ENCODE data around the gene ARF6.

The ARF6 gene

DNA sequence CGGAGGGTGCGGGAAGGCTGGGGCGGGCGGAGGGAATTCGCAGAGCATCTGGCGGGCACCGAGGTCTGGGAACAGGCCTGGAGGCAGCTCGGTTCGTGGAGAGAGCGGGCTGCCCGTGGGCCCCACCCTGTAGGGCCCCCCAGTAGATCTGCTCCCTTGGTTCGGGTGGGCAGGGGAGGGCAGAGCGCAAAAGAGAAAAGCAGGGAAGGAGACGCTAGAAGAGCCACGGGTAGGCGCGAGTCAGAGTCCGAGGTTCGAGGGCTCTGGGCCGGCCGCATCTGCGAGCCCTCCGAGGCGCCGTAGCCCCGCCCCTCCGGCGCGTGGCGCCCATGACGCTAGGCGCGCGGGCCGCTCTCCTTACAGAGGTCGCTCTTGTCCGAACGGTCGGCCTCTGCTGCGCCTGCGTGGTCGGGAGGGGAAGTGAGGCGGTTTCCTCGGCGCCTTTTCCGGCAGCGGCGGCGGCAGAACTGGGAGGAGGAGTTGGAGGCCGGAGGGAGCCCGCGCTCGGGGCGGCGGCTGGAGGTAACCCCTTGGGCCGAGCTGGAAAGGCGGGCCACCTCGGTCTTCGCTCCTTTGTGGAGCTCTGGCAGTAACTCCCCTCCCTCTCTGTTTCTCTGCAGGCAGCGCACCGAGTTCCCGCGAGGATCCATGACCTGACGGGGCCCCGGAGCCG lies at the start of gene ARF6:
ARF6 (plus strand) TSS at position 447 of the 673 bp plus-strand sequence. CDS start 655 bp downstream, outside the sequence.
- H3K27me3 ChIP-seq = no peaks in the 10 kb centered on the region
- peak within 1 kb of the TSS; percentile 99 for H3K27ac ChIP-seq
- peak within 1 kb of the TSS; percentile 90 to 98 for H3K4me3 ChIP-seq (ENCODE audit: low read depth in 1 of 2, low read length in 1 of 2)
- H3K9me3 ChIP-seq = no peaks in the 10 kb centered on the region
- TF ChIP-seq, protein P1, sequence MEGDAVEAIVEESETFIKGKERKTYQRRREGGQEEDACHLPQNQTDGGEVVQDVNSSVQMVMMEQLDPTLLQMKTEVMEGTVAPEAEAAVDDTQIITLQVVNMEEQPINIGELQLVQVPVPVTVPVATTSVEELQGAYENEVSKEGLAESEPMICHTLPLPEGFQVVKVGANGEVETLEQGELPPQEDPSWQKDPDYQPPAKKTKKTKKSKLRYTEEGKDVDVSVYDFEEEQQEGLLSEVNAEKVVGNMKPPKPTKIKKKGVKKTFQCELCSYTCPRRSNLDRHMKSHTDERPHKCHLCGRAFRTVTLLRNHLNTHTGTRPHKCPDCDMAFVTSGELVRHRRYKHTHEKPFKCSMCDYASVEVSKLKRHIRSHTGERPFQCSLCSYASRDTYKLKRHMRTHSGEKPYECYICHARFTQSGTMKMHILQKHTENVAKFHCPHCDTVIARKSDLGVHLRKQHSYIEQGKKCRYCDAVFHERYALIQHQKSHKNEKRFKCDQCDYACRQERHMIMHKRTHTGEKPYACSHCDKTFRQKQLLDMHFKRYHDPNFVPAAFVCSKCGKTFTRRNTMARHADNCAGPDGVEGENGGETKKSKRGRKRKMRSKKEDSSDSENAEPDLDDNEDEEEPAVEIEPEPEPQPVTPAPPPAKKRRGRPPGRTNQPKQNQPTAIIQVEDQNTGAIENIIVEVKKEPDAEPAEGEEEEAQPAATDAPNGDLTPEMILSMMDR (IDR thresholded peaks at IDR 0.05) = peak; percentile 44
- H3K36me3 ChIP-seq = peaks cover 24% of the 10 kb centered on the region
- H3K4me1 ChIP-seq (ENCODE audit: control insufficient read depth in 1 of 2, insufficient read depth in 1 of 2, low read depth in 1 of 2, low read length in 1 of 2) = peaks cover 39 to 52% of the 10 kb centered on the region in 2 experiments

DNA sequence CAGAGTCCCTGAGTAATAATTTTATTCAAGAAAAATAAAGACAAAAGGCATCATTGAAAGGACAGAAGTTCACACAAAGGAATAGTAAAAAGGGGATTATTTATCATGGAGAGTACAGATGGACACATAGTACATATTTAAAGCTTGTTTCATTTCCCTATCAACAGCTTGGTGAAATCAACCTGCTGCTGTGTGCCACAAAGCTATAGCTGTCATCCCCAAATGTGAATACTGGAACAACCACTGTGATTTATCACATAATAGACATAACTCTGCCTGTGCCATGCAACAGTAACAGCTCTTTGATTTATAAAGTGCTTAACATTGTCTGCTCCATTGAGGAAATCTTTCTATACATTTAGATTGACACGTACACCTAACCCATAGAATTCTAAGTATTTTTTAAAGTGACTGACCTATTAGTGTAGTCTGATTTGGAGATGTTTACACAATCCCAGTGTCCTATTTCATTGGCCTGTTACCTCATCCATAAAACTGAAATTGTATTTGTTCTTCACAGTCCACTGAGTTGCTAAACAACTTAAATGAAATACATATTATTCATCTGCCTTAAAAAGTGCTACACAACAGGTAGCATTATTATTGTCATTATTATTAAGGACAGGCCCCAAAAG lies 43.6 kb upstream of the ARF6 start:
- Histone ChIP-seq H3K4me1 (ENCODE audit: control insufficient read depth in 1 of 2, insufficient read depth in 1 of 2, low read depth in 1 of 2, low read length in 1 of 2) (peaks cover 23 to 25% of the 10 kb centered on the region in 2 experiments), H3K27me3 (no peaks in the 10 kb centered on the region), H3K4me3 (ENCODE audit: low read depth in 1 of 2, low read length in 1 of 2) (no peak overlapping the region), H3K9me3 (no peaks in the 10 kb centered on the region), H3K36me3 (peaks cover 54% of the 10 kb centered on the region), H3K27ac (no peak overlapping the region)
- TF ChIP-seq, protein P1 (IDR thresholded peaks at IDR 0.05) = no peak

DNA sequence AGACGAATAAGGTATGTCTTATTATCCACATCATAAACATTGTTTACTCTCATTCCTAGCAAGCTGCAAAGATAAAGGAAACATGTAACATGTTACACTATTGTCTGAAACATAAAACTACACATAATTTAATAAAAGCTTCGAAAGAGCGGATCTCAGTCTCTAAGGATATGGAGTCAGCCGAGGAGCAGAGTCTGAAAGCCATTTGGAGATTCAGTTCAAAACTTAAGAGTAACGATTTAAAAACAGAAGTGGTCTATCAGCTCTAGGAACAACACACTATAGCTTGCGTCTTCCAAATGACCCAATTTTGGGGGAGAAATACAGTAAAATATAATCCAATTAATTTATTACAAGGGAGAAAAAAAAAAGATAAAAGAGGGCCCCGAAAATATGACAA lies 41.1 kb upstream of the ARF6 start:
- Histone ChIP-seq H3K27me3 (no peaks in the 10 kb centered on the region), H3K27ac (peak overlapping the region; percentile 89), H3K4me1 (ENCODE audit: control insufficient read depth in 1 of 2, insufficient read depth in 1 of 2, low read depth in 1 of 2, low read length in 1 of 2) (peaks cover 23 to 25% of the 10 kb centered on the region in 2 experiments), H3K36me3 (peaks cover 31% of the 10 kb centered on the region), H3K9me3 (no peaks in the 10 kb centered on the region), H3K4me3 (ENCODE audit: low read depth in 1 of 2, low read length in 1 of 2) (peak overlapping the region; percentile 67 to 90)
- TF ChIP-seq, protein P1 (IDR thresholded peaks at IDR 0.05) = no peak

DNA sequence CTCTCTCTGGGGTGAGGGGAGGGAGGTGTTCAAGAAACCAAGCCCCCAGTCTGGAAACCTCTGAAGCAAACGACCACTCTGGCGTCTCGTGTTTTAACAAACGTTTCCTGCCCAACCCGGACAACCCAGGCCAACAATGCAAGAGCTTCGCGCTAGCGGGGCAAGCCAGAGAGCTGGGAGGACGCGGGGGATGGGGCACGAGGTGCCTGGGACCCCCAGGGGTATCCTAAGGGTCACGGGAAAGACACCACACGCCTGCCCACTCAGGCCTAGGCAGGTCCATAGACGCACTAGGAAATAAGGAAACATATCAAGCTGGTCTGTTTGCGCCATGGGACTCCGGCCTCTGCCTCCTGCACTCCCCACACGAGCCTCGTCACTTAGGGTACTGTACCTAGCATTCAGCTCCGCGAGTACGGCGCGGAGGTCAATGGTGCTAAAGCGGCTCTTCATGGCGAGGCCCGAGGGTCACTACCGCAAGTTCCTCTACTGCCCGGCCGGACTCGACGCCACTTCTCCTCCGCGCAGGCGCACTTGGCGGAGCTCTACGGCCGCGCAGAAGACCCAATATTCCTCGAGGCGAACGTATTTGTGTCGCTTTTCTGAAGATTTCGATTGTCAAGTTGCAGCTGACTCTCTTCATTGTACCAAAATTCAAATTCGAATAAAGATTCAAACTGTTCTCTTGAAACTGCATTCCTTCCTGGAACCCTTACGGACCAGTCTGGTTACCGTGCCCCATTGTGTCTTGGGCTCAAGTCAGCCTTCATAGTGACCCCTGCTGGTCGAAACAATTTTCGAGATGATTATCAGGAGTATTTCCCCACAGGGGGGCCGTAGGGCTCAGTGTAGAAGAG lies 40.4 kb upstream of the ARF6 start, which contains the start of gene NEMF:
NEMF (minus strand) TSS at position 488 of the 857 bp plus-strand sequence; CDS start at position 453, 35 bp downstream.
- peak within 1 kb of the TSS; percentile 67 to 90 for H3K4me3 ChIP-seq (ENCODE audit: low read depth in 1 of 2, low read length in 1 of 2)
- no peaks in the 10 kb centered on the region for H3K27me3 ChIP-seq
- H3K27ac ChIP-seq = peak within 1 kb of the TSS; percentile 89
- H3K9me3 ChIP-seq = no peaks in the 10 kb centered on the region
- H3K36me3 ChIP-seq = peaks cover 24% of the 10 kb centered on the region
- TF ChIP-seq, protein P1 (IDR thresholded peaks at IDR 0.05) = peak; percentile 71
- H3K4me1 ChIP-seq (ENCODE audit: control insufficient read depth in 1 of 2, insufficient read depth in 1 of 2, low read depth in 1 of 2, low read length in 1 of 2) = peaks cover 23 to 25% of the 10 kb centered on the region in 2 experiments

DNA sequence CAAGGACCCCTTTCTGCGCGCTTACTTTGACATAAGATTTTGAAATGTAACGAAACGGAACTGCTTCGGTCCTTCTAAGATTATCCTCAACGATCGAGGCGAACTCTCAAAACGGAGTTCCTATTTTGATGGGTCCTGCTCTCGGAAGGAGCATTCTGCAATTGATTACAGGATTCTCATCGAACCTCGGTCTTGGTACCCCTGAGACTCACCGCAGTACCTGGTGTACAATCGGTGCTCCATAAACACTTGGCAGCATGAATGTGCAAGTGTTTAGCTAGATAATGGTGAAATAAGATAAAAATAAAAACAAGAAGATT lies 39.8 kb upstream of the ARF6 start:
- TF ChIP-seq, protein P1 (IDR thresholded peaks at IDR 0.05) = no peak
- H3K27ac ChIP-seq = peak overlapping the region; percentile 89
- no peaks in the 10 kb centered on the region for H3K27me3 ChIP-seq
- peaks cover 23 to 25% of the 10 kb centered on the region in 2 experiments for H3K4me1 ChIP-seq (ENCODE audit: control insufficient read depth in 1 of 2, insufficient read depth in 1 of 2, low read depth in 1 of 2, low read length in 1 of 2)
- H3K36me3 ChIP-seq = peaks cover 20% of the 10 kb centered on the region
- H3K9me3 ChIP-seq = no peaks in the 10 kb centered on the region
- peak overlapping the region; percentile 67 to 90 for H3K4me3 ChIP-seq (ENCODE audit: low read depth in 1 of 2, low read length in 1 of 2)
